H9 (cell line): ENCODE measurements around the gene PIAS3. TPM values are rescaled to one million over a fixed set of nuclear protein-coding genes. Genes with fewer than 3 reads are reported as not detected.

Source experiments
- DNase-seq: peaks from one replicate; pipeline ENCODE4 v3.0.0-alpha.2; 2017
- H2AFZ ChIP-seq: one replicate; pipeline ENCODE4 v1.6.1; 2013; ENCODE audit warnings: mild to moderate bottlenecking, low read length, control low read depth, moderate library complexity
- H2AK5ac ChIP-seq: 2 replicates; pipeline ENCODE4 v1.6.1; 2013; ENCODE audit warnings: low read length, control low read depth, mixed read lengths; ENCODE audit not compliant: insufficient read length
- H2BK120ac ChIP-seq: one replicate; pipeline ENCODE4 v1.6.1; 2013; ENCODE audit warnings: low read depth, mild to moderate bottlenecking, low read length, control low read depth, inconsistent platforms; ENCODE audit not compliant: poor library complexity, severe bottlenecking
- H2BK12ac ChIP-seq: 2 replicates; pipeline ENCODE4 v1.6.1; 2013; ENCODE audit warnings: low read length, control low read depth, mixed read lengths, low read depth; ENCODE audit not compliant: insufficient read length
- H2BK15ac ChIP-seq: 2 replicates; pipeline ENCODE4 v1.6.1; 2013; ENCODE audit warnings: low read depth, low read length, control low read depth
- H2BK20ac ChIP-seq: one replicate; pipeline ENCODE4 v1.6.1; 2013; ENCODE audit warnings: low read depth, mild to moderate bottlenecking, low read length, control low read depth, inconsistent platforms; ENCODE audit not compliant: poor library complexity, severe bottlenecking
- H2BK5ac ChIP-seq: 2 replicates; pipeline ENCODE4 v1.6.1; 2013; ENCODE audit warnings: low read length, control low read depth, mixed read lengths; ENCODE audit not compliant: insufficient read length
- H3K14ac ChIP-seq: 2 replicates; pipeline ENCODE4 v1.6.1; 2013; ENCODE audit warnings: low read length, control low read depth; ENCODE audit not compliant: insufficient read depth
- H3K18ac ChIP-seq: 2 replicates; pipeline ENCODE4 v1.6.1; 2013; ENCODE audit warnings: low read depth, mild to moderate bottlenecking, mixed read lengths, low read length, control low read depth; ENCODE audit not compliant: insufficient read length
- H3K23ac ChIP-seq: 2 replicates; pipeline ENCODE4 v1.6.1; 2013; ENCODE audit warnings: low read length, control low read depth, mixed read lengths, low read depth; ENCODE audit not compliant: insufficient read length
- H3K23me2 ChIP-seq: 2 replicates; pipeline ENCODE4 v1.6.1; 2013; ENCODE audit warnings: low read depth, mild to moderate bottlenecking, mixed read lengths, low read length, control low read depth; ENCODE audit not compliant: insufficient read length, poor library complexity, severe bottlenecking
- H3K27ac ChIP-seq: 2 replicates; pipeline ENCODE4 v1.5.1; 2013; ENCODE audit warnings: low read length, control low read depth, mixed read lengths, low read depth; ENCODE audit not compliant: insufficient read length
- H3K27me3 ChIP-seq: 2 replicates; pipeline ENCODE4 v1.6.1; 2013; ENCODE audit warnings: low read length, control low read depth, inconsistent platforms; ENCODE audit not compliant: insufficient read depth
- H3K4ac ChIP-seq: 2 replicates; pipeline ENCODE4 v1.6.1; 2013; ENCODE audit warnings: low read depth, mild to moderate bottlenecking, control low read depth, inconsistent platforms, low read length, moderate library complexity
- H3K4me1 ChIP-seq: 2 replicates; pipeline ENCODE4 v1.6.1; 2013; ENCODE audit warnings: low read length, control low read depth, inconsistent platforms; ENCODE audit not compliant: insufficient read depth
- H3K4me2 ChIP-seq: 2 replicates; pipeline ENCODE4 v1.6.1; 2013; ENCODE audit warnings: low read length, control low read depth, mixed read lengths; ENCODE audit not compliant: insufficient read length, insufficient read depth
- H3K56ac ChIP-seq: 2 replicates; pipeline ENCODE4 v1.6.1; 2013; ENCODE audit warnings: low read depth, mild to moderate bottlenecking, mixed read lengths, low read length, control low read depth; ENCODE audit not compliant: insufficient read length
- H3K79me1 ChIP-seq: 2 replicates; pipeline ENCODE4 v1.6.1; 2013; ENCODE audit warnings: low read depth, mild to moderate bottlenecking, moderate library complexity, low read length, control low read depth, inconsistent platforms; ENCODE audit not compliant: insufficient read depth, poor library complexity, severe bottlenecking
- H3K79me2 ChIP-seq: 2 replicates; pipeline ENCODE4 v1.6.1; 2013; ENCODE audit warnings: low read length, control low read depth, inconsistent platforms; ENCODE audit not compliant: insufficient read depth
- H3K9ac ChIP-seq: 2 replicates; pipeline ENCODE4 v1.6.1; 2013; ENCODE audit warnings: low read length, control low read depth, mixed read lengths; ENCODE audit not compliant: insufficient read length; ENCODE audit errors: extremely low read depth
- H3K9me3 ChIP-seq: one replicate; pipeline ENCODE4 v1.6.1; 2013; ENCODE audit warnings: low read depth, low read length, inconsistent platforms; ENCODE audit not compliant: control insufficient read depth
- H3T11ph ChIP-seq: one replicate; pipeline ENCODE4 v1.6.1; 2013; ENCODE audit warnings: mild to moderate bottlenecking, low read length, control low read depth, inconsistent platforms
- H4K20me1 ChIP-seq: one replicate; pipeline ENCODE4 v1.6.1; 2013; ENCODE audit not compliant: control insufficient read depth, insufficient read length, insufficient read depth
- H4K5ac ChIP-seq: 2 replicates; pipeline ENCODE4 v1.6.1; 2013; ENCODE audit warnings: low read depth, mild to moderate bottlenecking, mixed read lengths, low read length, control low read depth; ENCODE audit not compliant: insufficient read length
- H4K8ac ChIP-seq: replicated peaks from 2 replicates; pipeline ENCODE4 v1.6.1; 2013; ENCODE audit warnings: low read length, control low read depth, mixed read lengths, low read depth; ENCODE audit not compliant: insufficient read length
- H4K91ac ChIP-seq: 2 replicates; pipeline ENCODE4 v1.6.1; 2013; ENCODE audit warnings: low read depth, mild to moderate bottlenecking, moderate library complexity, mixed read lengths, low read length, control low read depth; ENCODE audit not compliant: insufficient read length
- H3K27ac Mint-ChIP-seq, 3 experiments: 2 replicates in 2 of 3; 3 replicates in 1 of 3; pipeline ENCODE4 v1.8.0; 2020 to 2021; ENCODE audit warnings: mixed read lengths in 3 of 3, mild to moderate bottlenecking in 1 of 3, moderate library complexity in 1 of 3
- H3K27me3 Mint-ChIP-seq: 2 replicates; pipeline ENCODE4 v1.8.0; 2021; ENCODE audit warnings: low read depth, mild to moderate bottlenecking, moderate library complexity, mixed read lengths
- H3K36me3 Mint-ChIP-seq, 3 experiments: 2 replicates in 2 of 3; 3 replicates in 1 of 3; pipeline ENCODE4 v1.8.0; 2020 to 2021; ENCODE audit warnings: low read depth in 3 of 3, mixed read lengths in 3 of 3; ENCODE audit not compliant: insufficient read depth in 1 of 3
- H3K4me1 Mint-ChIP-seq, 2 experiments: 2 replicates each; pipeline ENCODE4 v1.8.0; 2020; ENCODE audit warnings: mixed read lengths in 2 of 2
- H3K4me3 Mint-ChIP-seq, 2 experiments: 2 replicates in 1 of 2; 3 replicates in 1 of 2; pipeline ENCODE4 v1.8.0; 2020 to 2021; ENCODE audit warnings: mild to moderate bottlenecking in 2 of 2, mixed read lengths in 2 of 2, moderate library complexity in 1 of 2
- H3K9me3 Mint-ChIP-seq, 2 experiments: 2 replicates in 1 of 2; 3 replicates in 1 of 2; pipeline ENCODE4 v1.8.0; 2020; ENCODE audit warnings: mild to moderate bottlenecking in 2 of 2, mixed read lengths in 2 of 2, moderate library complexity in 1 of 2
- CTCF ChIP-seq: fragments of 200-600 bp; sonication (generic); conservative IDR thresholded peaks from 3 replicates; pipeline ENCODE4 v1.8.0; 2021; ENCODE audit warnings: antibody characterized with exemption, mild to moderate bottlenecking
- WGBS: extraction: QIAGEN DNeasy Blood & Tissue Kit; methylation state at CpG from one replicate; pipeline ENCODE4 v1.1.7; 2013; ENCODE audit warnings: missing lambda C conversion rate, low lambda C conversion rate, mixed read lengths; ENCODE audit not compliant: insufficient read length; ENCODE audit errors: extremely low coverage; 5-methylcytosine and 5-hydroxymethylcytosine counted together
- total RNA-seq: library from RNA; stranded (reverse); gene quantifications from 2 replicates; pipeline ENCODE4 v1.2.1, GENCODE V29; 2021

Gene PIAS3
- total RNA-seq, 1 experiment from 2014 or later: 33.9 TPM

GRCh38 chr1:145908653-145909052 lies 49.8 kb upstream of the PIAS3 start:
- Mint-ChIP-seq H3K4me3 (no peak overlapping the region), H3K4me1 (peaks cover 9 to 12% of the 10 kb centered on the region in 2 experiments), H3K36me3 (peaks cover 0 to 8% (median 0%) of the 10 kb centered on the region in 3 experiments; a peak in 2 of 7 replicates), H3K9me3 (no peaks in the 10 kb centered on the region), H3K27me3 (peaks cover 15% of the 10 kb centered on the region), H3K27ac (no peak overlapping the region)
- Histone ChIP-seq H3K4ac (no peak overlapping the region), H4K5ac (no peak overlapping the region), H2BK12ac (no peak overlapping the region), H3K27me3 (no peaks in the 10 kb centered on the region), H2BK5ac (no peak overlapping the region), H3K23me2 (no peaks in the 10 kb centered on the region), H3K14ac (no peak overlapping the region), H3K4me2 (no peak overlapping the region), H3K56ac (no peak overlapping the region), H2BK15ac (no peak overlapping the region), H2AK5ac (no peak overlapping the region), H4K91ac (no peak overlapping the region), H3K9me3 (no peaks in the 10 kb centered on the region), H3K79me2 (no peaks in the 10 kb centered on the region), H4K20me1 (no peaks in the 10 kb centered on the region), H3K79me1 (no peaks in the 10 kb centered on the region), H3K23ac (no peak overlapping the region), H3K9ac (no peak overlapping the region), H2BK20ac (no peak overlapping the region), H2AFZ (no peak overlapping the region), H3K18ac (no peak overlapping the region), H3K4me1 (no peaks in the 10 kb centered on the region), H2BK120ac (no peak overlapping the region), H4K8ac (no peak overlapping the region), H3T11ph (no peak overlapping the region), H3K27ac (no peak overlapping the region)
- TF ChIP-seq CTCF: no peak
- WGBS: no CpG with 5 or more reads among the region's 1 CpG
- DNase-seq: no peak
